Measurements from ENCODE around the gene IZUMO1R.
A peak's percentile ranks its signal among the peaks of the same experiment; 100 is the strongest.

IZUMO1R gene

GRCh38 chr11:94307101-94307791, 2.9 kb downstream of the IZUMO1R start:
- H3K27me3 Mint-ChIP-seq = peaks cover 24 to 60% of the 10 kb centered on the region in 2 donors
- ATAC-seq (replicated peaks) (no peak), DNase-seq (no peak)
- H3K9me3 Mint-ChIP-seq = no peaks in the 10 kb centered on the region
- no peaks in the 10 kb centered on the region for H3K4me1 Mint-ChIP-seq (ENCODE audit: low read depth in 2 of 2)
- H3K4me3 Mint-ChIP-seq = no peak overlapping the region
- no peak overlapping the region for H3K27ac Mint-ChIP-seq
- H3K36me3 Mint-ChIP-seq (ENCODE audit: insufficient read depth) = no peaks in the 10 kb centered on the region

DNA sequence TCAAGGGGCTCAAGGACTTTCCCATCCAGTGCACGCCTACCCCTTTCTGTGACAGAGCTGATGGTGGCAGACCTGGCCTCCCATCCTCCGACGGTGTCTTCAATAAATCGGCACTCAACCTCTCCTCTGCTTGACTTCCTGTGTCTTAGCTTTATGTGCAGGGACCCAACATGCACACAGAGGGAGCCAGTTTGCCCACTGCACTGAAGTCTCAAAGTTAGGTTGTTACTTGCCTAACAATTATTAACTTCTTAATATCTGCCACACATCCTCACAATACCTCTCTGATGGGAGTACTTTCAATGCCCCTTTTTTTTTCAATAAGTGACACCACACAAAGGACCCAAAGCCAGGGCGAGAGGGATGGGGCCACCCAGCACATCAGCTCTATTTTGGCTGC, 3.6 kb downstream of the IZUMO1R start:
- DNase-seq = no peak
- Mint-ChIP-seq H3K36me3 (ENCODE audit: insufficient read depth) (no peaks in the 10 kb centered on the region), H3K9me3 (no peaks in the 10 kb centered on the region), H3K27me3 (peaks cover 30 to 61% of the 10 kb centered on the region in 2 donors), H3K4me3 (no peak overlapping the region), H3K4me1 (ENCODE audit: low read depth in 2 of 2) (no peaks in the 10 kb centered on the region), H3K27ac (no peak overlapping the region)
- ATAC-seq (replicated peaks) = no peak

GRCh38 chr11:94309757-94310156, 5.4 kb downstream of the IZUMO1R start:
- H3K36me3 Mint-ChIP-seq (ENCODE audit: insufficient read depth) = no peaks in the 10 kb centered on the region
- H3K4me3 Mint-ChIP-seq = no peak overlapping the region
- no peaks in the 10 kb centered on the region for H3K9me3 Mint-ChIP-seq
- DNase-seq (no peak), ATAC-seq (replicated peaks) (no peak)
- peaks cover 43 to 66% of the 10 kb centered on the region in 2 donors for H3K27me3 Mint-ChIP-seq
- no peak overlapping the region for H3K27ac Mint-ChIP-seq
- no peaks in the 10 kb centered on the region for H3K4me1 Mint-ChIP-seq (ENCODE audit: low read depth in 2 of 2)

DNA sequence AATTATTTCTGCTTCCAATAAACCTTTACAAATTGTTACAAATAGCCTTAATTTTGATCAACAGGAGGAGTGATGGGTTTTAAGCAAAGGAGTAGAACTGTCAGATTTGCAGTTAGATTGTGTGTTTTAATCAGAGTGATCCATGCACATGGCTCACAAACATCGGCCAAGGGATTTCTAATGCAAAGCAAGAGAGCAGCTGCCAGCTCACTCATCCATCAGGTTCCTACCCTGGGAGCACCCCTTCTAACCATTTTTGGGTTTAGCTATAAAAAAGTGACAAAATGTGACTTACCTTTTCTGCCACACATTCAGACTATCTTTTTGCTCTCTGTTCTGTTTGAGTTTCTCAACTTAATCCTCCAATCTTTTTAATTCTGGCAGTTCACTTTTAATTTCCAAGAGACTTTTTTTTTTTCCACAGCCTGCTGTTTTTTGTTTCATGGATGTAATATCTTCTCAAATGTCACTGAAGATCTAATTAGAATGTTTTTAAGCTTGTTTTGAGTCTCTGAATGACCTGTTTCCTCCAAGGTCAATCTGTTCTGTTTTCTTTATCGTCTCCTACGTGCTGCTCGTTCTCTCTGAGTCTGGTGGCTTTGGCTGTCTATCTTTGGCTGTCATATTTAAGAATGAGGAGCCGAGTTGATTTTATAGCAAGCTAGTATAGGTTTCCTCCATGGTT, 6.0 kb downstream of the IZUMO1R start:
- no peak for ATAC-seq (replicated peaks)
- Mint-ChIP-seq H3K27me3 (peaks cover 47 to 61% of the 10 kb centered on the region in 2 donors), H3K9me3 (no peaks in the 10 kb centered on the region), H3K36me3 (ENCODE audit: insufficient read depth) (no peaks in the 10 kb centered on the region), H3K27ac (no peak overlapping the region), H3K4me3 (no peak overlapping the region), H3K4me1 (ENCODE audit: low read depth in 2 of 2) (no peaks in the 10 kb centered on the region)
- no peak for DNase-seq

DNA sequence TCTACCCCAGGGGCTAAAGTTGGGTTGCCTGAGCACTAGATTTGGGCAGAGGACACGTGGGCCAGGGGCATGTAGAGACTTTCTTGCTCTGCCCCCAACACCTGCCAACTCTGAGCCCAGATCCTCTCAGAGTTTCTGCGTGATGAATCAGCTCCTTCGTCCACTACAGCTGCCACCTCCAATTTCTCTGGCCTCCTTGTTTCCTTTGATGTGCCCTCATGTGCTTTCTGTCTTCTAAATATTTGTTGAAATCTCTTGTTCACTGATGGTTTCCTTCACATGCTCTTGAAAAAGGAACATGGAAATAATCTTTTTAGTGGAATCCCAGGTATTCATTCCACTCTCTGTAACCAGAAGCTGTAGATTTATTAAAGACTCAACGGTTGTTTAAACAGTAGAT, 8.0 kb downstream of the IZUMO1R start:
- no peaks in the 10 kb centered on the region for H3K36me3 Mint-ChIP-seq (ENCODE audit: insufficient read depth)
- no peak overlapping the region for H3K4me3 Mint-ChIP-seq
- H3K27me3 Mint-ChIP-seq = peaks cover 40 to 64% of the 10 kb centered on the region in 2 donors
- no peaks in the 10 kb centered on the region for H3K4me1 Mint-ChIP-seq (ENCODE audit: low read depth in 2 of 2)
- no peak overlapping the region for H3K27ac Mint-ChIP-seq
- no peaks in the 10 kb centered on the region for H3K9me3 Mint-ChIP-seq
- no peak for ATAC-seq (replicated peaks)
- DNase-seq = no peak

- Mint-ChIP-seq H3K27me3 (peaks cover 23 to 56% of the 10 kb centered on the region in 2 donors), H3K27ac (no peak overlapping the region)
- ATAC-seq (replicated peaks) = no peak
Observed at GRCh38 chr11:94314064-94314463, 9.7 kb downstream of the IZUMO1R start.

DNA sequence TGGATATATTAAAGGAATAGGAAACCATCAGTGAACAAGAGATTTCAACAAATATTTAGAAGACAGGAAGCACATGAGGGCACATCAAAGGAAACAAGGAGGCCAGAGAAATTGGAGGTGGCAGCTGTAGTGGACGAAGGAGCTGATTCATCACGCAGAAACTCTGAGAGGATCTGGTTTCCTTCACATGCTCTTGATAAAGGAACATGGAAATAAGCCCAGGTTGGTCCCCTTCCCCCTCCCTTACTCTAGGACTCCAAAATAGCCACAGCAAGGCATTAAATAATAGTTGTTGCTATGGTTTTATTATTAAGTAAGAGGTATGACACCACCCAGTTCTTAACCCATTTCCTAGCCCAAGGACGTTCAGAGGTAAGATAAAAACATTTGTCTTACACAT, 11.3 kb downstream of the IZUMO1R start:
- DNase-seq = no peak

More at GRCh38 chr11:94314064-94314463, 9.7 kb downstream of the IZUMO1R start:
- no peak for DNase-seq
- Mint-ChIP-seq H3K9me3 (no peaks in the 10 kb centered on the region), H3K36me3 (ENCODE audit: insufficient read depth) (no peaks in the 10 kb centered on the region), H3K4me3 (no peak overlapping the region), H3K4me1 (ENCODE audit: low read depth in 2 of 2) (no peaks in the 10 kb centered on the region)

GRCh38 chr11:94322501-94322900, 18.1 kb downstream of the IZUMO1R start:
- no peak overlapping the region for H3K27ac Mint-ChIP-seq

More for the DNA sequence above, 11.3 kb downstream of the IZUMO1R start:
- no peak for ATAC-seq (replicated peaks)
- H3K27me3 Mint-ChIP-seq = peaks cover 19 to 46% of the 10 kb centered on the region in 2 donors
- no peak overlapping the region for H3K27ac Mint-ChIP-seq
- no peaks in the 10 kb centered on the region for H3K4me1 Mint-ChIP-seq (ENCODE audit: low read depth in 2 of 2)
- no peaks in the 10 kb centered on the region for H3K9me3 Mint-ChIP-seq
- H3K4me3 Mint-ChIP-seq = no peak overlapping the region
- no peaks in the 10 kb centered on the region for H3K36me3 Mint-ChIP-seq (ENCODE audit: insufficient read depth)

GRCh38 chr11:94325681-94326080, 21.3 kb downstream of the IZUMO1R start:
- Mint-ChIP-seq H3K4me3 (no peak overlapping the region), H3K9me3 (no peaks in the 10 kb centered on the region), H3K36me3 (ENCODE audit: insufficient read depth) (no peaks in the 10 kb centered on the region), H3K27me3 (peaks cover 6 to 10% of the 10 kb centered on the region in 2 donors), H3K4me1 (ENCODE audit: low read depth in 2 of 2) (no peaks in the 10 kb centered on the region), H3K27ac (no peak overlapping the region)
- ATAC-seq (replicated peaks) (peak; percentile 63), DNase-seq (peak; percentile 42 to 60 (median 45))

More at GRCh38 chr11:94322501-94322900, 18.1 kb downstream of the IZUMO1R start:
- ATAC-seq (replicated peaks) (no peak), DNase-seq (no peak)
- no peak overlapping the region for H3K4me3 Mint-ChIP-seq
- no peaks in the 10 kb centered on the region for H3K27me3 Mint-ChIP-seq
- no peaks in the 10 kb centered on the region for H3K4me1 Mint-ChIP-seq (ENCODE audit: low read depth in 2 of 2)
- H3K36me3 Mint-ChIP-seq (ENCODE audit: insufficient read depth) = no peaks in the 10 kb centered on the region
- H3K9me3 Mint-ChIP-seq = no peaks in the 10 kb centered on the region

- Mint-ChIP-seq H3K9me3 (no peaks in the 10 kb centered on the region), H3K4me1 (ENCODE audit: low read depth in 2 of 2) (no peaks in the 10 kb centered on the region), H3K27me3 (peaks cover 6 to 21% of the 10 kb centered on the region in 2 donors), H3K27ac (no peak overlapping the region), H3K4me3 (no peak overlapping the region), H3K36me3 (ENCODE audit: insufficient read depth) (no peaks in the 10 kb centered on the region)
- DNase-seq = no peak
- no peak for ATAC-seq (replicated peaks)
Observed at GRCh38 chr11:94326947-94327346, 22.6 kb downstream of the IZUMO1R start.

DNA sequence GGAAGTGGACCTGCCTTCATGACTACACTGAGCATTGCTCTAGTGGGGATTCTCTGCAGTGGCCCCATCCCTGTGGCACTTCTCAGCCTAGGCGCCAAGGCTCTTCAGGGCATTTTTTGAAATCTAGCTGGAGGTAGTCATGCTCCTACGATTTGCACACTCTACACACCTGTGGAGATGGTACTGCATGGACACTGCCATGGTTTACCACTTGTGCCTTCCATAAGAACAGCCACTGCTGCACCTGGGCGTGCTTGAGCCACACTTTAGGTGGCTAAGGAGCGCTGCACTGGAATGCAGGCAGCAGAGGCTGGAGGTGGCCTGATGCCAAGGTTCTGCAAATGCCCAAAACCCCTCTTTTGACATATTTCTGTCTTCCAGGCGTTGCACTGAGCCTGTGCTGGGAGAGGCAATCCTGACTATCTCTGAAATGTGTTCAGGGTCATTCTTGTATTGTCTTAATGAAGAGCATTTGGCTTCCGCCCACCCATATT, 24.3 kb downstream of the IZUMO1R start:
- Mint-ChIP-seq H3K27me3 (peaks cover 10 to 26% of the 10 kb centered on the region in 2 donors), H3K4me3 (no peak overlapping the region), H3K9me3 (no peaks in the 10 kb centered on the region), H3K4me1 (ENCODE audit: low read depth in 2 of 2) (no peaks in the 10 kb centered on the region), H3K36me3 (ENCODE audit: insufficient read depth) (no peaks in the 10 kb centered on the region), H3K27ac (no peak overlapping the region)
- ATAC-seq (replicated peaks) (no peak), DNase-seq (no peak)

- Mint-ChIP-seq H3K36me3 (ENCODE audit: insufficient read depth) (no peaks in the 10 kb centered on the region), H3K27me3 (peaks cover 10 to 26% of the 10 kb centered on the region in 2 donors), H3K9me3 (no peaks in the 10 kb centered on the region), H3K4me3 (no peak overlapping the region), H3K27ac (no peak overlapping the region), H3K4me1 (ENCODE audit: low read depth in 2 of 2) (no peaks in the 10 kb centered on the region)
- DNase-seq = no peak
- no peak for ATAC-seq (replicated peaks)
Observed at GRCh38 chr11:94329501-94329900, 25.1 kb downstream of the IZUMO1R start.

- Mint-ChIP-seq H3K36me3 (ENCODE audit: insufficient read depth) (no peaks in the 10 kb centered on the region), H3K4me3 (no peak overlapping the region), H3K9me3 (no peaks in the 10 kb centered on the region), H3K27ac (no peak overlapping the region), H3K4me1 (ENCODE audit: low read depth in 2 of 2) (no peaks in the 10 kb centered on the region), H3K27me3 (peaks cover 10 to 26% of the 10 kb centered on the region in 2 donors)
- DNase-seq (no peak), ATAC-seq (replicated peaks) (no peak)
Observed at GRCh38 chr11:94330789-94331188, 26.4 kb downstream of the IZUMO1R start.

DNA sequence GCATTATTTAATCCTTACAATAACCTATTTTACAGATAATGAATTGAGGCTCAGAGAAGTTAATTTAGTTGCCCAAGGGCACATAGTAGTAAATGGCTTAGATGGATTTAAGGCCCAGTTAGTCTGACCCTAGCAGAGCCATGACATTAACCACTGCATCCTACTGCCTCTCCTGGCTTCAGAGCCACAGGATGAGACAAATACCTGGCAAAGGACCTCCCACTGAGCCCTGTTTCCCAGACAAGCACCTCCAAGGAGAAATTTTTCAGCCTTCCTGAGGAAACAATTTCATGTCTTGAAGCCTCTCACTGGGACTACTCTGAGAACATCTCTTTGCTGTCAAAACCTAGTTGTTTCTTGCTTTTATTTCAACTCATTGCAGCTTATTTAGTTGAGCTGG, 28.4 kb downstream of the IZUMO1R start:
- Mint-ChIP-seq H3K9me3 (no peaks in the 10 kb centered on the region), H3K36me3 (ENCODE audit: insufficient read depth) (no peaks in the 10 kb centered on the region)
- ATAC-seq (replicated peaks) = no peak

More for the DNA sequence above, 28.4 kb downstream of the IZUMO1R start:
- peaks cover 26 to 46% of the 10 kb centered on the region in 2 donors for H3K27me3 Mint-ChIP-seq
- H3K4me3 Mint-ChIP-seq = no peak overlapping the region
- no peak for DNase-seq
- H3K27ac Mint-ChIP-seq = no peak overlapping the region
- H3K4me1 Mint-ChIP-seq (ENCODE audit: low read depth in 2 of 2) = no peaks in the 10 kb centered on the region

All from effector memory CD8-positive, alpha-beta T cell (primary cell).